ENCODE results near the gene RAD51B.
"Not testable (repeated sequence)": the region's sequence is repeated elsewhere in the genome, so short reads cannot be mapped to it uniquely, and the experiment has no call there.

RAD51B gene

GRCh38 chr14:67951529-67952135, 132.1 kb downstream of the RAD51B start:
- no peak for DNase-seq

DNA sequence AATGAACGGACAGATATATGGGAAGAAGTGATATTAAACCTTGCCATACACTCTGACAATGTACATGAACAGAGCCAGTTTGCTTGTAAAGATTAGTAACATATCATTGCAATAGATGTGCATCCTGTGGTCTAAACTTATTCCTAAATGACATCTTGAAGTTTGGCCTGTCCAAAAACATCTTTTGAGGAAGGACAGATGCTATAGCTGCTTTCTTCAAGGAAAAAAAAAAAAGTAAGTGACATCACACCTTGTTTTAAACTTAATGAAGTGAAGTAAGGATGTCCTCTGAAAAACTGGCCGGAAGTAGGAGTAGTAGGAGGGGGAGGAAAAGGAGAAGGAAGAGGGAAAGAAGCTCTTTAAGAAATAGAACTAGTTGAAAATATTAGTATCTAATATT, 132.8 kb downstream of the RAD51B start:
- no peak for DNase-seq

GRCh38 chr14:67952786-67953185, 133.2 kb downstream of the RAD51B start:
- no peak for DNase-seq

GRCh38 chr14:67955261-67955660, 135.7 kb downstream of the RAD51B start:
- DNase-seq: no peak

GRCh38 chr14:67957946-67958345, 138.4 kb downstream of the RAD51B start:
- no peak for DNase-seq

- no peak for DNase-seq
Observed at GRCh38 chr14:67961676-67962075, 142.1 kb downstream of the RAD51B start.

DNA sequence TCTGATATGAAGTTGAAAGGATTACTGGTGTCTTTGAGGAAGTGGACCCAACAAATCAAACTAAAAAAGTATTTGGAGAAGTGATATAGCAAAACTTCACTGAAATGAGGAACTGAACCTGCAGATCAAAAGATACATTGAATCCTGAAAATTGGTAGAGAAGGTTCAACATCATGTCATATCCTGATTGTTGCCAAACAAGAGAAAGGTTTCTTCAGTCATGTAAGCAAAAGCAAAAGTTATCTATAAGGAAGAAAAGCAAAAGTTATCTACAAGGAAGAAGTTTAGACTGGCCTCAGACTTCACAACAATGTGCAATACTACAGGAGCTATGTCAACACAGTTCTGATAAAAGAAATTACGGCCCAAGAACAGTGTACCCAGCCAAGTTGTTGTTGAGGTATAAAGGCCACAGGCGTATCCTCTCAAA, 142.7 kb downstream of the RAD51B start:
- no peak for DNase-seq

DNA sequence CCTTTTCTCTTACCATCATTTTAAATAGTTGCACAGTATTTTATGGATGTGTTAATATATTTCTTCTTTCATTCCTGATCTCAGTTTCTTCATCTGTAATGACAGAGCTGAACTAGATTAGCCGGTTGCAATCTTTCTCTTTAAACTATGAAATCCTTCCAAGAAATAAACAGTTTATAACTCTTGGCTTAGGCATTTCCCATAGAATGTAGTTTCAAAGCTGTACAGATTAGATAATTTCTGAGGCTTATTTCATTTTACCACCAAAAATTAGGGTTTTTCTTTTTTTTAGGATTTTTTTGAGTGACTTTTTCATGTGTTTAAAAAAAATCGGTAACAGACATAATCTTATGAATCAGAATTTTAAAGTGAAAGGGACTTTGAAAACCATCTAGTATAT, 144.0 kb downstream of the RAD51B start:
- no peak for DNase-seq

DNA sequence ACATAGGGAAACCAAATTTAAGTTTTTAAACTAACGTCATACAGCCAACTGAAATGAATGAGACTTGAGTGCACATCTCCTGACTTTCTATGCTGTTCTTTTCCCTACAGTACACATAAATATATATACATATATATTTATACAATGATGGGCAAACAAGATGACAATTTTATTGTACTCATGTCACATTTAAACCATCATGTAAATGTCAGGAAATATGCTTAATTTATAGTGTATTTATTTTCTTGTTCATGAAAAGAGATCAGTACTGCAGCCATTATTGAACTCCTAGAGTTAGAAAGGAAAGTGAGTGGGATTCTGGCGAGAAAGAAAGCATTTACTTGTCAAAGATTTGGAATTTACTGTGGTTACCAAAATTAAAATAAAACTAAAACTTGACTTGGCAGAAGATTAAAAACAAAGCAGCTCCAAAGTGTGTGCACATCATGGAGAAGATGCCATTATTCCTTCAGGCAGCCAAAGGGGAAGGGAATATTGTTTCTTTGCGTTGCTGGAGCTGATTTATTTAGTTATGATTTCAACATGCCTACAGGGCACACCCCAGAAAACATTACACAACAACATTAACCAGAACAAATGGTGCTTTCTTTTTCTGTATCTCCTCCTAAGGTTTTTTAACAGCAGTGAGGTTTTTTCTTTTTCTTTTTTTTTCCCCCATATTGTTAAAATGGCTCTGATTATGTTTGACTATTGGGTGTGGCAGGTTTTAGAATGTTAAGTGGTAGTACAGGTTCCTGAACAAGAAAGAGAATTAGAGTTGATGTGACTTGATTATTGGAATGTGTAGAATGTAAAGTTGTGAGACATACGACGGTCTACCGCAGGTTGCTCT, 144.6 kb downstream of the RAD51B start:
- no peak for DNase-seq

GRCh38 chr14:67965696-67966095, 146.1 kb downstream of the RAD51B start:
- no peak for DNase-seq

GRCh38 chr14:67967206-67967605, 147.6 kb downstream of the RAD51B start:
- no peak for DNase-seq

DNA sequence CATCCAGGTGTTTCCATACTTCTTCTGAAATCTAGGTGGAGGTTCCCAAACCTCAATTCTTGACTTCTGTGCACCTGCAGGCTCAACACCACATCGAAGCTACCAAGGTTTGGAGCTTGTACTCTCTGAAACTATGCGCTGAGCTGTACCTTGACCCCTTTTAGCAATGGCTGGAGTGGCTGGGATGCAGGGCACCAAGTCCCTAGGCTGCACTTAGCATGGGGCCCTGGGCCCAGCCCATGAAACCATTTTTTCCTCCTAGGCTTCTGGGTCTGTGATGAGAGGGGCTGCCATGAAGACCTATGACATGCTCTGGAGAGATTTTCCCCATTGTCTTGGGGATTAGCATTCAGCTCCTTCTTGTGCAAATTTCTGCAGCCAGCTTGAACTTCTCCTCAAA, 148.4 kb downstream of the RAD51B start:
- not testable (repeated sequence) for DNase-seq

DNA sequence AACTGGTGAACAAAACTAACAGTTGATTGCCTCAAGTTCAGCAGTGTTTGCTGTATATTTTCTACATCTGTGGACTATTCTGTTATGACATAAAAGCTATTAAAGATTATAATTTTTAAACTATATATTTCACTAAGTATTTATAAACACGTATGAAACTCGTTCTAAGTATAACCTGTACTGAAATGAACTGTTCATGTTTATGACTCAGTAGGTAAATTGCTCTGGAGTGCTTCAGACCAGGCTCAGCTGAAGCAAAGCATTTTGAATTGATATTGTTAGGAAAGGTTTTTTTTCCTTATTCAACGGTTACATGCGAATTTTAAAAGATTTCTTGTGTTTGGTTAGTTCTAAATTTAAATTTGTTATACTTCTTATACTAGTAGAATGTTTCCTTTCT, 151.3 kb downstream of the RAD51B start:
- DNase-seq: no peak

DNA sequence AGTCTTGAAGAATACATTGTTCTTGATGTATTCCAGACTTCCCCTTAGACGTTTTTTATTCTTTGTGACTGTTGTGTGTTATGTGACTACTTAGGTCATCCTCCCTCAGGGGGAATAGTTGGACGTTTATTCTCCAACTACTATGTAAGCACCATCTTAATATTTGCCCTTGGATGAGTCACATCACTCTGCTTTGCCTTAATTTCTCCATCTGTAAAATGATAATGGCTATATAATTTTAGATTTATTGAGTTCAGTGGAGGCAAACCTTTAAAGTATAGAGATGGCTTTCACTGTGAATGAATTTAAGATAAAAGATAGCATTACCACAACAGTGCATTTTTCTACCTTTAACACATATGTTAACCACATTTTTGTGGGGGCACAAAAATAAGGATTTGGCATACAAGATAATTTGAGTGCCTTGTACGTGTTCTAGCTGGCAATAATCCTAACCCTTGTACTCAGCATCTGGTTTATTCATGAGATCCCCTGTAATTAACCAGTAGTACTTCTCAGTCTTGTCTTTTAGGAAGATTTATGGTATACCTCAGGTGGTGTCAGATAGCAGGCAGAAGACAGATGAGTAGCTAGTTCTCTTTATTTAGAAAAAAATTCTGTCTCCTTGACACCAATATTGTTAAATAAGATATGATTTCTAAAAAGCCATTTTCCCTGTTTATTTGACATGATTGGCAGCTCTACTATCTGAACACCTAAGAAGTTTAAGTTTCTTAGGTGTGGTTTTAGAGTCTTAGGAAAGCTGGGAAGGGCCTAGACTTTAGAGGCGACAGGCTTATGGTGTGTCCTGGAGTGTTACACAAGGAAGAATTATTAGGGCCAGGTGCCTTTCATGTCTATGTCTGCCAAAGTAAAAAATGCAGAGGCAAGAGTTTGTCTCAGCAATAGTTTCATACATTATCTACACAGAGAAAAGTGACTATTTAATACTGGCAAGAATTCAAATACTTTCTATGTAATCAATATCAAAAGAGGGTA, 152.3 kb downstream of the RAD51B start:
- no peak for DNase-seq

- DNase-seq: no peak
Observed at GRCh38 chr14:67973436-67973835, 153.9 kb downstream of the RAD51B start.

DNA sequence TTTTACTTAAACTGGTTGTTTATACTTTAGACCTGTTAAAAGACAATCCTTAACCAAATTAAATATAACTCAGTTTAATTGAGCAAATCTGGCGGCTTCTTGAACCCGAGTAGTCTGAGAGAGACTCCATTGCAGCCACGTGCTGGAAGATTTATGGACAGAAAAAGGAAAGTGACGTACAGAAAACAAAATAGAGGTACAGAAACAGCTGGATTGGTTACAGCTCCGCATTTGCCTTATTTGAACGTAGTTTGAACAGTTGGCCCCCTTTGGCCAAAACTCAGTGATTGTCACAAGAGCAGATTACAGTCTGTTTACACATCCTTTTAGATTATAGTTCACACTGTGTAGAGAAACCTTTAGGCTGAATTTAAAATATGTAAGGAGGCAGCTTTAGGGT, 155.9 kb downstream of the RAD51B start:
- no peak for DNase-seq

DNA sequence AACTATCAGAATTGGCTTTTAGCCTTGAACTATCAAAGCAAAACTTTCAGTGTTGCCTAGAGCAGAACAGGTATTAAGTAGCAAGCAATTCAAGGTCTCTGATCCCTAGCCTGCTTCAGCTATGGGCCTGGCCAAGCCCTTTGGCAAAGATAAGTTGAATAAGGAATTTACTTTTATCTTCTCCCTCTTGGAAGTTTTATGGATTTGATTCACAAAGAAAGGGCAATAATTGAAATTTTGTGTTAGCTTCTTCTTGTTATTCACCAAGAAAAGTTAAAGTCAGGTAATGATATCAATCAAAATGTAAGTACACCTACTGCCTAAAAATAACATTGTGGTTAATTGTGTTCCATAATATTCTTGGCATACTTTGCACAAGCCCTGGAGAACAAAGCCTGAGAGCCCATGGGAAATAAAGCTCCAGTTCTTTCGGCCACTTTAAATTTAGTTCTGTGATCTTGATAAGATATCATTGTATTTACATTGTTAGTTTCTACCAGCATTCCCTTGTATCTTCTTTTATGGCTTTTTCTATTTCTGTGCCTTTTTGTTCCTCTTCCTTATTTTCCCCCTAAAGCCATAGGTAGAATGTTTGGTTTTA, 158.0 kb downstream of the RAD51B start:
- DNase-seq: no peak

GRCh38 chr14:67978749-67979148, 159.2 kb downstream of the RAD51B start:
- no peak for DNase-seq

DNA sequence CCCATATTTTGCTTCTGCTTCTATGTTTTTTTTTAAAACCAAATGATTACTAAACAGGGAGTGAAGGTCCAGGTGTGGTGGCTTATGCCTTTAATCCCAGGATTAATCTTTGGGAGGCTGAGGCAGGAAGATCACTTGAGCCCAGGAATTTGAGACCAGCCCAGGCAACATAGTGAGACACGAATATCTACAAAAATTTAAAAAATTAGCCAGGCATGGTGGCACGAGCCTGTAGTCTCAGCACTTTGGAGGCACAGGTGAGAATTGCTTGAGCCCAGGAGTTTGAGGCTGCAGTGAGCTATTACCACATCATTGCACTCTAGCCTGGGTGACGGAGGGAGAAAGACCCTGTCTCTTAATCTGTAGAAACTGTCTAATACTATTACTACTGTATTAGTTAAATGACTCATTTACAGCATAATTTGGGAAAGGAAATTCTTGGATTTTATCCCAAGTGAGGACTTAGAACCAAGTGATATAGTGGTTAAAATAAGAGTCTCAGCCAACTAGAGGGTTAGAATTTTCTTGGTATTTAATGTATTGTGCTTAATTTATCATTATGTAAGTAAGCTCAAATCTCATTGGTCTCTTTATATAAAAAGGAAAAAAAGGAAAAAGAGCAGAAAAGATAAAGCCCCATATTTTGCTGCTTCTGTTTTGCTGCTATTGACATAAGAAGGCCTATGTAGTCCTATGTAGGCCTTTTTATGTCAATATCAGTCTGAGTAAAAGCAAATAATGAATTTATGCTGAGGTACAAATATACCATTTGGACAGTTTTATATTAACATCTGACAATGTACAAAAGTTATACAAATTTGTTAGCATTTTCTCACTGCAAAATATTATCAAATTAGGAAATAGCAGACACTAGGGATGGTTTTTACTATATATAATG, 163.4 kb downstream of the RAD51B start:
- no peak for DNase-seq

DNA sequence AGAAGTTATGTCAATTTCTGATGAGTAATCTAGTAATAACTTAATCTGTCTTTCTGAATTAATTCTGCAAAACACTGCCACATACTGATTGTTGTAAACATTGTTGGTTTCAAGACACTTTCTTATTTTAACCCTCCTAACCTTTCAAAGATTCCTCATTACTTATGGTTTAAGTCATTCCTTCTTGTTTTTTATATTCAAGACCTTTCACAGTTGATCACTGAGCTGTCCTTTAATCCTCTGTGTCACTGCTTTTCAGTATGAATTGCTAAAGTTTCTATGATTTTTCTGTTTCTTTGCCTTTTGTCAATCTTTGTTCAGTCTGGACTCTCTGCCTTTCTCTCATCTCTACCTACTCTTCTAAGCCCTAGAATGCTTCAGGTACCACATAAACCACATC, 164.7 kb downstream of the RAD51B start:
- no peak for DNase-seq

DNA sequence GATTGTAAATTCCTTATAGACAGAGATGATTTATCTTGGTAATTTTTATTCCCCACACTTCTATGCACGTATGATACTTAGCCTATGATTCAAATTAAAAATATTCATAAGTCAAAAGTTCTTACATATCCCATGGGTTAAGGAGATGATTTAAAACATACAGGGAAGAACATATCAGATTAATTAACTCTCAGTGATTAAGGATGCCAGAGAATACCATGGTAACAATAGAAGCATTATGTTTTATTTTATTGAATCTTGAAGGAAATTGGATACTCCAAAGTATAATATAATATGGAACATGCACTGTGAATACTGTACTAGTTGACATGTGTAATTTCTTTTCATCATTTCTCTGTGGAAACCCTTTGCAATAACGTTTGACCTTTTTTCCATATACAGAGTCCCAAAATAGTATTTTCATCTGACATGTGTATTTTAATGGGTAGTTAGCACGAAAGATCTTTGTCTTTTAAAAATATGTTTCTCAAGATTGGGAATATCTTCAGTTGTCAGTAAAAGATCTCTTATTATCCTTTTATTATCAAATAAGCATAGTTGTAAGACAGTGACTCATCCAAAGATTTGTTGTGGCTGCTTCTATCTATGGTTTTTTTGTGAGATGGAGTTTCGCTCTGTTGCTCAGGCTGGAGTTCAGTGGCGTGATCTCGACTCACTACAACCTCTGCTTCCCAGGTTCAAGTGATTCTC, 166.7 kb downstream of the RAD51B start:
- no peak for DNase-seq
